A172 (cell line): ENCODE data around the gene PAK1. TPM values are rescaled to one million over a fixed set of nuclear protein-coding genes. Genes with fewer than 3 reads are reported as not detected.
A peak's percentile ranks its signal among the peaks of the same experiment; 100 is the strongest.
"Not testable (repeated sequence)": the region's sequence is repeated elsewhere in the genome, so short reads cannot be mapped to it uniquely, and the experiment has no call there.

Source experiments
- DNase-seq: peaks from one replicate; pipeline ENCODE4 v3.0.0-alpha.2; 2015; ENCODE audit warnings: low spot score
- total RNA-seq: library from RNA; depleted of rRNA; stranded (reverse); fragments of >200 nt; shearing (Covaris generic); gene quantifications from 2 replicates; pipeline ENCODE4 v1.2.3, GENCODE V29; 2014

The PAK1 gene
- total RNA-seq, 1 experiment from 2014 or later, result 60.4 TPM

GRCh38 chr11:77402218-77402556 lies 71.7 kb downstream of the PAK1 start:
- no peak for DNase-seq

- no peak for DNase-seq
Observed at GRCh38 chr11:77401486-77402217, 72.2 kb downstream of the PAK1 start.

GRCh38 chr11:77400775-77401449 lies 73.0 kb downstream of the PAK1 start:
- DNase-seq, result no peak

- DNase-seq, result no peak
Observed at GRCh38 chr11:77400271-77400670, 73.6 kb downstream of the PAK1 start.

GRCh38 chr11:77397631-77398030 lies 76.3 kb downstream of the PAK1 start:
- no peak for DNase-seq

GRCh38 chr11:77396911-77397310 lies 77.0 kb downstream of the PAK1 start:
- no peak for DNase-seq

GRCh38 chr11:77396305-77396704 lies 77.6 kb downstream of the PAK1 start:
- DNase-seq, result no peak

- DNase-seq, result no peak
Observed at GRCh38 chr11:77395460-77396173, 78.3 kb downstream of the PAK1 start.

GRCh38 chr11:77392842-77393241 lies 81.1 kb downstream of the PAK1 start:
- no peak for DNase-seq

- no peak for DNase-seq
Observed at GRCh38 chr11:77387701-77388100, 86.2 kb downstream of the PAK1 start.

- DNase-seq, result no peak
Observed at GRCh38 chr11:77386178-77386577, 87.7 kb downstream of the PAK1 start.

GRCh38 chr11:77385255-77385771 lies 88.6 kb downstream of the PAK1 start:
- DNase-seq, result not testable (repeated sequence)

GRCh38 chr11:77384571-77384970 lies 89.3 kb downstream of the PAK1 start:
- no peak for DNase-seq

GRCh38 chr11:77383349-77383748 lies 90.5 kb downstream of the PAK1 start:
- not testable (repeated sequence) for DNase-seq

- peak; percentile 21 for DNase-seq
Observed at GRCh38 chr11:77381729-77382665, 91.9 kb downstream of the PAK1 start.

GRCh38 chr11:77379934-77380333 lies 94.0 kb downstream of the PAK1 start:
- DNase-seq, result no peak

GRCh38 chr11:77379253-77379652 lies 94.6 kb downstream of the PAK1 start:
- no peak for DNase-seq

GRCh38 chr11:77377734-77378133 lies 96.2 kb downstream of the PAK1 start:
- DNase-seq, result no peak

- DNase-seq, result no peak
Observed at GRCh38 chr11:77375107-77375506, 98.8 kb downstream of the PAK1 start.

GRCh38 chr11:77374611-77375031 lies 99.3 kb downstream of the PAK1 start:
- no peak for DNase-seq

- DNase-seq, result no peak
Observed at GRCh38 chr11:77374108-77374507, 99.8 kb downstream of the PAK1 start.
